ENCODE data around the gene BTBD9. TPM values are rescaled to one million over a fixed set of nuclear protein-coding genes. Genes with fewer than 3 reads are reported as not detected.

BTBD9 gene
- total and polyA plus RNA-seq, 9 of the 15 experiments (the other 6 are each of a cell fraction or from before 2014, with no cell fraction given) = 0.08 to 1.6 (median 0.58) TPM

- H3K36me3 ChIP-seq (ENCODE audit: control insufficient read depth, insufficient read depth, low read length) = no peaks in the 10 kb centered on the region
- H3K79me2 ChIP-seq (ENCODE audit: control insufficient read depth, insufficient read depth, low read length) = no peaks in the 10 kb centered on the region
- ChIA-PET CTCF (ENCODE audit: low intra/inter-chr PET ratio) (no interaction called here), POLR2A (no interaction called here)
- no peaks in the 10 kb centered on the region for H3K9me1 ChIP-seq (ENCODE audit: control insufficient read depth, insufficient read depth, low read length)
- TF ChIP-seq BRD4 (IDR thresholded peaks at IDR 0.05) (no peak), BRD9 (IDR thresholded peaks at IDR 0.05; ENCODE audit: low read depth, partially characterized antibody) (no peak), NR1H2 (CRISPR knock-in tag; IDR thresholded peaks at IDR 0.05) (no peak), TFE3 (CRISPR knock-in tag; IDR thresholded peaks at IDR 0.05) (no peak), RBBP5 (IDR thresholded peaks at IDR 0.05; ENCODE audit: borderline replicate concordance, insufficient read depth, low read length, poor library complexity, severe bottlenecking) (no peak), TAF9B (IDR thresholded peaks at IDR 0.05; ENCODE audit: partially characterized antibody) (no peak), HEY1 (CRISPR knock-in tag; IDR thresholded peaks at IDR 0.05; ENCODE audit: borderline replicate concordance) (no peak), ZNF354B (CRISPR knock-in tag; IDR thresholded peaks at IDR 0.05) (no peak), ARID2 (IDR thresholded peaks at IDR 0.05) (no peak), SRSF7 (optimal IDR thresholded peaks at IDR 0.05; ENCODE audit: low read depth, low read length) (no peak), ZC3H4 (CRISPR knock-in tag; IDR thresholded peaks at IDR 0.05; ENCODE audit: borderline replicate concordance) (no peak), NR2C2 (CRISPR knock-in tag; IDR thresholded peaks at IDR 0.05) (no peak), NR2C2 (tag; IDR thresholded peaks at IDR 0.05) (no peak), SMARCA5 (IDR thresholded peaks at IDR 0.05) (no peak), TAF15 (IDR thresholded peaks at IDR 0.05; ENCODE audit: low read depth, low read length) (no peak), GMEB1 (CRISPR knock-in tag; IDR thresholded peaks at IDR 0.05) (no peak), ZNF561 (CRISPR knock-in tag; conservative IDR thresholded peaks at IDR 0.05) (no peak), ZNF408 (CRISPR knock-in tag; IDR thresholded peaks at IDR 0.05; ENCODE audit: low read depth) (no peak), E2F4 (CRISPR knock-in tag; IDR thresholded peaks at IDR 0.05; ENCODE audit: low read depth) (no peak), PTBP1 (IDR thresholded peaks at IDR 0.05; ENCODE audit: low read depth, low read length) (no peak), HNRNPUL1 (IDR thresholded peaks at IDR 0.05; ENCODE audit: low read length) (no peak)
- 0% methylated on average over 1 of the region's 1 CpG for WGBS (ENCODE audit: insufficient coverage, low coverage, missing lambda C conversion rate)
- ATAC-seq = no peak
- H3K27me3 ChIP-seq (ENCODE audit: control insufficient read depth in 2 of 2, insufficient read depth in 2 of 2, low read length in 2 of 2) = peaks cover 0 to 3% of the 10 kb centered on the region in 2 experiments
- no peak overlapping the region for H3K9ac ChIP-seq (ENCODE audit: insufficient read depth in 1 of 2, low read depth in 2 of 2, low read length in 2 of 2)
- no TSS peak for BruUV-seq (replicated peaks)
- in situ Hi-C loops (cut with MboI) = no loop called here
- no peak for FAIRE-seq
- no peak overlapping the region for H3K4me3 ChIP-seq
- H2AFZ ChIP-seq (ENCODE audit: low read depth, low read length) = no peak overlapping the region
- H3K4me2 ChIP-seq (ENCODE audit: insufficient read depth, low read length) = no peak overlapping the region
- H4K20me1 ChIP-seq (replicated peaks; ENCODE audit: control insufficient read depth, insufficient read depth, low read length) = no peaks in the 10 kb centered on the region
- DNase-seq (ENCODE audit: extremely low read depth in 1 of 4, low spot score in 3 of 4) = no peak
- no peaks in the 10 kb centered on the region for H3K9me3 ChIP-seq (replicated peaks; ENCODE audit: control insufficient read depth, insufficient read depth, low read depth, low read length)
- no peaks in the 10 kb centered on the region for H3K4me1 ChIP-seq (replicated peaks in 1 of 2; ENCODE audit: control insufficient read depth in 2 of 2, insufficient read depth in 2 of 2, low read length in 2 of 2)
- H3K27ac ChIP-seq (ENCODE audit: extremely low read depth, low read depth, low read length) = no peak overlapping the region
- intact Hi-C loops (cut with micrococcal nuclease) = no loop called here
Observed at GRCh38 chr6:38341496-38341895, 298.2 kb downstream of the BTBD9 start.
